Liver (tissue), 9 donors: ENCODE results near the gene PLEKHA5. TPM values are rescaled to one million over a fixed set of nuclear protein-coding genes. Genes with fewer than 3 reads are reported as not detected.

Source experiments
- DNase-seq: peaks from one replicate; pipeline ENCODE4 v3.0.0-alpha.2; 2017; ENCODE audit warnings: low spot score
- H3K27ac ChIP-seq, 2 donors: one replicate each; pipeline ENCODE4 v1.7.0; 2013; ENCODE audit warnings: inconsistent platforms in 2 of 2, low read length in 2 of 2, control low read depth in 1 of 2, low read depth in 1 of 2, mild to moderate bottlenecking in 1 of 2
- H3K27me3 ChIP-seq, 4 donors: one replicate each; pipeline versions ENCODE4 v1.6.1 to v1.7.0; 2013; ENCODE audit warnings: low read length in 3 of 4, inconsistent platforms in 1 of 4, mild to moderate bottlenecking in 1 of 4, moderate library complexity in 1 of 4; ENCODE audit not compliant: control insufficient read depth in 4 of 4, insufficient read depth in 4 of 4
- H3K36me3 ChIP-seq, 4 donors: one replicate each; pipeline versions ENCODE4 v1.6.1 to v1.7.0; 2013; ENCODE audit warnings: low read length in 3 of 4, mild to moderate bottlenecking in 3 of 4, low read depth in 1 of 4, moderate library complexity in 1 of 4; ENCODE audit not compliant: control insufficient read depth in 4 of 4, insufficient read depth in 3 of 4
- H3K4me1 ChIP-seq, 4 donors: one replicate each; pipeline versions ENCODE4 v1.6.1 to v1.7.0; 2013; ENCODE audit warnings: low read length in 3 of 4, mild to moderate bottlenecking in 3 of 4, moderate library complexity in 1 of 4; ENCODE audit not compliant: control insufficient read depth in 4 of 4, insufficient read depth in 4 of 4
- H3K4me3 ChIP-seq, 3 donors: one replicate each; pipeline versions ENCODE4 v1.6.1 to v1.7.0; 2013; ENCODE audit warnings: low read length in 3 of 3, control low read depth in 1 of 3, low read depth in 1 of 3, mild to moderate bottlenecking in 1 of 3
- H3K9ac ChIP-seq, 2 donors: one replicate each; pipeline ENCODE4 v1.7.0; 2013; ENCODE audit warnings: low read length in 2 of 2, mild to moderate bottlenecking in 2 of 2, moderate library complexity in 2 of 2, control low read depth in 1 of 2, low read depth in 1 of 2
- H3K9me3 ChIP-seq, 4 donors: one replicate each; pipeline versions ENCODE4 v1.6.1 to v1.7.0; 2013; ENCODE audit warnings: low read length in 3 of 4; ENCODE audit not compliant: control insufficient read depth in 4 of 4
- CTCF ChIP-seq: fragments of 150-350 bp; IDR thresholded peaks from 2 replicates; pipeline ENCODE4 v1.5.1; 2017; ENCODE audit warnings: improper control_type of control experiment, low read depth, low read length; ENCODE audit not compliant: missing input control
- EGR1 ChIP-seq, 2 donors: IDR thresholded peaks; 2 replicates each; pipeline ENCODE4 v1.6.1; 2016 to 2018; ENCODE audit warnings: antibody characterized with exemption in 2 of 2, low read depth in 2 of 2
- FOXA1 ChIP-seq: IDR thresholded peaks from 2 replicates; pipeline ENCODE4 v1.6.1; 2016; ENCODE audit warnings: antibody characterized with exemption
- FOXA2 ChIP-seq: IDR thresholded peaks from 2 replicates; pipeline ENCODE4 v1.6.1; 2016; ENCODE audit warnings: antibody characterized with exemption
- GABPA ChIP-seq, 2 donors: IDR thresholded peaks in 1 of 2; conservative IDR thresholded peaks in 1 of 2; 2 replicates each; pipeline ENCODE4 v1.6.1; 2016; ENCODE audit warnings: antibody characterized with exemption in 2 of 2, mild to moderate bottlenecking in 1 of 2, moderate library complexity in 1 of 2
- HNF4A ChIP-seq, 2 donors: conservative IDR thresholded peaks; 2 replicates each; pipeline ENCODE4 v1.6.1; 2016; ENCODE audit warnings: antibody characterized with exemption in 2 of 2, mild to moderate bottlenecking in 2 of 2
- HNF4G ChIP-seq: IDR thresholded peaks from 2 replicates; pipeline ENCODE4 v1.6.1; 2016; ENCODE audit warnings: antibody characterized with exemption
- JUND ChIP-seq, 2 donors: IDR thresholded peaks; 2 replicates each; pipeline ENCODE4 v1.6.1; 2016; ENCODE audit warnings: antibody characterized with exemption in 2 of 2
- MAX ChIP-seq: IDR thresholded peaks from 2 replicates; pipeline ENCODE4 v1.6.1; 2016; ENCODE audit warnings: antibody characterized with exemption
- NR2F2 ChIP-seq: IDR thresholded peaks from 2 replicates; pipeline ENCODE4 v1.6.1; 2016; ENCODE audit warnings: antibody characterized with exemption
- RAD21 ChIP-seq, 2 donors: IDR thresholded peaks; 2 replicates each; pipeline ENCODE4 v1.6.1; 2016; ENCODE audit warnings: antibody characterized with exemption in 2 of 2, mild to moderate bottlenecking in 2 of 2
- REST ChIP-seq: IDR thresholded peaks from 2 replicates; pipeline ENCODE4 v1.6.1; 2016; ENCODE audit warnings: antibody characterized with exemption, mild to moderate bottlenecking
- RXRA ChIP-seq, 2 donors: IDR thresholded peaks; 2 replicates each; pipeline ENCODE4 v1.6.1; 2017 to 2018; ENCODE audit warnings: antibody characterized with exemption in 2 of 2, mild to moderate bottlenecking in 1 of 2
- SP1 ChIP-seq: IDR thresholded peaks from 2 replicates; pipeline ENCODE4 v1.6.1; 2018; ENCODE audit warnings: antibody characterized with exemption, mild to moderate bottlenecking
- TAF1 ChIP-seq: conservative IDR thresholded peaks from 2 replicates; pipeline ENCODE4 v1.6.1; 2016; ENCODE audit warnings: antibody characterized with exemption, mild to moderate bottlenecking
- YY1 ChIP-seq: IDR thresholded peaks from 2 replicates; pipeline ENCODE4 v1.6.1; 2016; ENCODE audit warnings: antibody characterized with exemption, mild to moderate bottlenecking
- WGBS: extraction: QIAGEN DNeasy Blood & Tissue Kit; methylation state at CpG from one replicate; pipeline ENCODE4 v1.1.7; 2013; 5-methylcytosine and 5-hydroxymethylcytosine counted together
- polyA plus RNA-seq, 2 donors: library from polyadenylated mRNA; stranded (reverse) in 1 of 2; unstranded in 1 of 2; fragments of 200-250 nt in 1 of 2; fragments of >200 nt in 1 of 2; fragmentation: Nextera tagmentation in 1 of 2; extraction: Ambion mirVana in 1 of 2; gene quantifications; one replicate each; pipeline versions ENCODE4 v1.2.1 to v1.2.3, GENCODE V29; 2013 to 2015
- total RNA-seq, 2 donors: library from RNA; depleted of rRNA; stranded (reverse); fragments of >200 nt; gene quantifications; one replicate each; pipeline ENCODE4 v1.2.3, GENCODE V29; 2014
- TF ChIP-seq, protein P1 (sequence below): IDR thresholded peaks from 2 replicates; pipeline ENCODE4 v1.6.1; 2016; ENCODE audit warnings: antibody characterized with exemption
- TF ChIP-seq, protein P2 (sequence below): IDR thresholded peaks from 2 replicates; pipeline ENCODE4 v1.6.1; 2016; ENCODE audit warnings: antibody characterized with exemption
- donor health status: healthy.
- donor health status: healthy.
- donor health status: healthy.
- donor health status: healthy.
- donor health status: healthy.

PLEKHA5 gene
- total and polyA plus RNA-seq, 4 donors, result 4.6 to 25.5 (median 16.8) TPM

GRCh38 chr12:19244312-19244711 lies 114.8 kb downstream of the PLEKHA5 start:
- Histone ChIP-seq H3K4me3 (no peak overlapping the region), H3K27me3 (no peaks in the 10 kb centered on the region), H3K9me3 (no peaks in the 10 kb centered on the region), H3K36me3 (no peaks in the 10 kb centered on the region), H3K27ac (no peak overlapping the region), H3K9ac (no peak overlapping the region), H3K4me1 (peaks cover 0 to 2% (median 0%) of the 10 kb centered on the region in 4 donors)
- peak; percentile 26 to 31 for TF ChIP-seq HNF4A (conservative IDR thresholded peaks at IDR 0.05)
- peak; percentile 22 for TF ChIP-seq YY1
- TF ChIP-seq JUND (IDR thresholded peaks at IDR 0.05), result no peak
- no peak for TF ChIP-seq RAD21 (IDR thresholded peaks at IDR 0.05)
- TF ChIP-seq SP1, result no peak
- no peak for DNase-seq

GRCh38 chr12:19245106-19245505 lies 115.6 kb downstream of the PLEKHA5 start:
- Histone ChIP-seq H3K4me3 (no peak overlapping the region), H3K27me3 (no peaks in the 10 kb centered on the region), H3K36me3 (no peaks in the 10 kb centered on the region), H3K27ac (no peak overlapping the region), H3K4me1 (peaks cover 0 to 4% (median 0%) of the 10 kb centered on the region in 4 donors), H3K9ac (no peak overlapping the region), H3K9me3 (no peaks in the 10 kb centered on the region)
- 83% methylated on average over 4 of the region's 4 CpGs for WGBS
- no peak for DNase-seq
- TF ChIP-seq FOXA1 (no peak), HNF4A (conservative IDR thresholded peaks at IDR 0.05) (no peak), EGR1 (IDR thresholded peaks at IDR 0.05; ENCODE audit: low read depth in 2 of 2) (no peak), YY1 (no peak), HNF4G (no peak), SP1 (no peak), REST (no peak), FOXA2 (no peak), RAD21 (IDR thresholded peaks at IDR 0.05) (no peak), CTCF (no peak), TAF1 (no peak), MAX (no peak), RXRA (IDR thresholded peaks at IDR 0.05) (no peak), NR2F2 (no peak), GABPA (IDR thresholded peaks at IDR 0.05 in 1 of 2, conservative IDR thresholded peaks at IDR 0.05 in 1 of 2) (no peak), JUND (IDR thresholded peaks at IDR 0.05) (no peak)
- TF ChIP-seq, protein P1, sequence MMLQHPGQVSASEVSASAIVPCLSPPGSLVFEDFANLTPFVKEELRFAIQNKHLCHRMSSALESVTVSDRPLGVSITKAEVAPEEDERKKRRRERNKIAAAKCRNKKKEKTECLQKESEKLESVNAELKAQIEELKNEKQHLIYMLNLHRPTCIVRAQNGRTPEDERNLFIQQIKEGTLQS, result no peak
- TF ChIP-seq, protein P2, sequence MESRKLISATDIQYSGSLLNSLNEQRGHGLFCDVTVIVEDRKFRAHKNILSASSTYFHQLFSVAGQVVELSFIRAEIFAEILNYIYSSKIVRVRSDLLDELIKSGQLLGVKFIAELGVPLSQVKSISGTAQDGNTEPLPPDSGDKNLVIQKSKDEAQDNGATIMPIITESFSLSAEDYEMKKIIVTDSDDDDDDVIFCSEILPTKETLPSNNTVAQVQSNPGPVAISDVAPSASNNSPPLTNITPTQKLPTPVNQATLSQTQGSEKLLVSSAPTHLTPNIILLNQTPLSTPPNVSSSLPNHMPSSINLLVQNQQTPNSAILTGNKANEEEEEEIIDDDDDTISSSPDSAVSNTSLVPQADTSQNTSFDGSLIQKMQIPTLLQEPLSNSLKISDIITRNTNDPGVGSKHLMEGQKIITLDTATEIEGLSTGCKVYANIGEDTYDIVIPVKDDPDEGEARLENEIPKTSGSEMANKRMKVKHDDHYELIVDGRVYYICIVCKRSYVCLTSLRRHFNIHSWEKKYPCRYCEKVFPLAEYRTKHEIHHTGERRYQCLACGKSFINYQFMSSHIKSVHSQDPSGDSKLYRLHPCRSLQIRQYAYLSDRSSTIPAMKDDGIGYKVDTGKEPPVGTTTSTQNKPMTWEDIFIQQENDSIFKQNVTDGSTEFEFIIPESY, result no peak
